Smooth muscle cell (in vitro differentiated cells): ENCODE data around the gene MCAT. TPM values are rescaled to one million over a fixed set of nuclear protein-coding genes. Genes with fewer than 3 reads are reported as not detected.

Experiments used
- DNase-seq: peaks from one replicate; lab custom pipeline; 2025; ENCODE audit not compliant: unreplicated experiment; lab: John Stamatoyannopoulos, UW
- H2AFZ ChIP-seq: fragments of 200-600 bp; sonication (generic); 2 replicates; pipeline ENCODE4 v1.6.0; 2016; ENCODE audit warnings: antibody characterized with exemption, low read depth, mild to moderate bottlenecking
- H3F3A ChIP-seq: fragments of 200-600 bp; sonication (generic); 2 replicates; pipeline ENCODE4 v1.6.0; 2017; ENCODE audit warnings: antibody characterized with exemption, low read depth
- H3K27ac ChIP-seq: fragments of 200-600 bp; sonication (generic); 2 replicates; pipeline ENCODE4 v1.5.1; 2016; ENCODE audit warnings: low read depth, mild to moderate bottlenecking
- H3K27me3 ChIP-seq: fragments of 200-600 bp; sonication (generic); 2 replicates; pipeline ENCODE4 v1.6.1; 2016; ENCODE audit warnings: low read depth, mild to moderate bottlenecking
- H3K36me3 ChIP-seq: fragments of 200-600 bp; sonication (generic); 2 replicates; pipeline ENCODE4 v1.5.1; 2016; ENCODE audit warnings: low read depth
- H3K4me1 ChIP-seq: fragments of 200-600 bp; sonication (generic); 2 replicates; pipeline ENCODE4 v1.5.1; 2016; ENCODE audit warnings: low read depth
- H3K4me2 ChIP-seq: fragments of 200-600 bp; sonication (generic); 2 replicates; pipeline ENCODE4 v1.6.0; 2016; ENCODE audit warnings: mild to moderate bottlenecking
- H3K4me3 ChIP-seq: fragments of 200-600 bp; sonication (generic); 2 replicates; pipeline ENCODE4 v1.5.1; 2016; ENCODE audit warnings: mild to moderate bottlenecking
- H3K79me2 ChIP-seq: fragments of 200-600 bp; sonication (generic); 2 replicates; pipeline ENCODE4 v1.6.0; 2016; ENCODE audit warnings: low read depth, mild to moderate bottlenecking
- H3K9ac ChIP-seq: fragments of 200-600 bp; sonication (generic); 2 replicates; pipeline ENCODE4 v1.6.0; 2016; ENCODE audit warnings: low read depth
- H3K9me3 ChIP-seq: fragments of 200-600 bp; sonication (generic); replicated peaks from 2 replicates; pipeline ENCODE4 v1.5.1; 2016; ENCODE audit warnings: low read depth
- H4K20me1 ChIP-seq: fragments of 200-600 bp; sonication (generic); 2 replicates; pipeline ENCODE4 v1.6.0; 2016; ENCODE audit warnings: low read depth
- WGBS: methylation state at CpG from one replicate; pipeline ENCODE4 v1.1.7; 2016; ENCODE audit warnings: low lambda C conversion rate; 5-methylcytosine and 5-hydroxymethylcytosine counted together
- polyA plus RNA-seq: library from polyadenylated mRNA; unstranded; fragments of >200 nt; fragmentation: Nextera tagmentation; extraction: Ambion mirVana; gene quantifications from 2 replicates; pipeline ENCODE4 v1.2.1, GENCODE V29; 2016
- total RNA-seq: library from RNA; depleted of rRNA; stranded (reverse); fragments of >200 nt; gene quantifications from 2 replicates; pipeline ENCODE4 v1.2.3, GENCODE V29; 2014
- TF ChIP-seq, protein P1 (sequence below): fragments of 200-600 bp; sonication (generic); IDR thresholded peaks from 2 replicates; pipeline ENCODE4 v1.5.1; 2017; ENCODE audit warnings: borderline replicate concordance, mild to moderate bottlenecking, antibody characterized with exemption; ENCODE audit not compliant: insufficient read depth, poor library complexity, severe bottlenecking

Gene MCAT
- total and polyA plus RNA-seq, 2 experiments from 2014 or later: 9.3 to 16.1 TPM

DNA sequence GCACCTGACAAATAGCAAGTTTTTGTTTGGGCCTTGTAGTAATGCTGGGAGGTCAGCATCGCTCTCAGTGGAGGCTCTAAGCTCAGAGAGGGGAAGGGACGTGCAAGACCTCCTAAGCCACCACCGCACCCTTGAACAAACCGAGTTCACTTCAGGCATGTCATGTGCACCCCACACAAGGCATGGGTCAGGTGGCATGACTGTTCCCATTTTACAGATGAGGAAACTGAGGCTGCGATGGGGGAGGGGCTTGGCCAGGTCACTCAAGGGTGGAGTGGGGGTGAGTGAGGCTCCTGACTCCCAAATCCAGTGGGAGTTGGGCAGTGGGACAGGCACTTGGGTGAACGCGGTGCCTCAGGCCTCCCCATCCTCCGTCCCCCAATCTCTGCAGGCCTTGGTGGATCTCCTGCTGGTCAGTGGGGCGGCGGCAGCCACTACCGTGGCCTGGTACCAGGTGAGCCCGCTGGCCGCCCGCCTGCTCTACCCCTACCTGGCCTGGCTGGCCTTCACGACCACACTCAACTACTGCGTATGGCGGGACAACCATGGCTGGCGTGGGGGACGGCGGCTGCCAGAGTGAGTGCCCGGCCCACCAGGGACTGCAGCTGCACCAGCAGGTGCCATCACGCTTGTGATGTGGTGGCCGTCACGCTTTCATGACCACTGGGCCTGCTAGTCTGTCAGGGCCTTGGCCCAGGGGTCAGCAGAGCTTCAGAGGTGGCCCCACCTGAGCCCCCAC is 19.4 kb upstream of the MCAT start:
- DNase-seq: no peak
- Histone ChIP-seq H3K79me2 (no peaks in the 10 kb centered on the region), H3K36me3 (no peaks in the 10 kb centered on the region), H3K27ac (no peak overlapping the region), H3F3A (no peaks in the 10 kb centered on the region), H3K27me3 (no peaks in the 10 kb centered on the region), H2AFZ (no peak overlapping the region), H4K20me1 (peaks cover 35% of the 10 kb centered on the region), H3K9ac (no peak overlapping the region), H3K4me1 (no peaks in the 10 kb centered on the region), H3K9me3 (no peaks in the 10 kb centered on the region), H3K4me3 (no peak overlapping the region), H3K4me2 (no peak overlapping the region)
- 95% methylated on average over 24 of the region's 24 CpGs for WGBS
- TF ChIP-seq, protein P1, sequence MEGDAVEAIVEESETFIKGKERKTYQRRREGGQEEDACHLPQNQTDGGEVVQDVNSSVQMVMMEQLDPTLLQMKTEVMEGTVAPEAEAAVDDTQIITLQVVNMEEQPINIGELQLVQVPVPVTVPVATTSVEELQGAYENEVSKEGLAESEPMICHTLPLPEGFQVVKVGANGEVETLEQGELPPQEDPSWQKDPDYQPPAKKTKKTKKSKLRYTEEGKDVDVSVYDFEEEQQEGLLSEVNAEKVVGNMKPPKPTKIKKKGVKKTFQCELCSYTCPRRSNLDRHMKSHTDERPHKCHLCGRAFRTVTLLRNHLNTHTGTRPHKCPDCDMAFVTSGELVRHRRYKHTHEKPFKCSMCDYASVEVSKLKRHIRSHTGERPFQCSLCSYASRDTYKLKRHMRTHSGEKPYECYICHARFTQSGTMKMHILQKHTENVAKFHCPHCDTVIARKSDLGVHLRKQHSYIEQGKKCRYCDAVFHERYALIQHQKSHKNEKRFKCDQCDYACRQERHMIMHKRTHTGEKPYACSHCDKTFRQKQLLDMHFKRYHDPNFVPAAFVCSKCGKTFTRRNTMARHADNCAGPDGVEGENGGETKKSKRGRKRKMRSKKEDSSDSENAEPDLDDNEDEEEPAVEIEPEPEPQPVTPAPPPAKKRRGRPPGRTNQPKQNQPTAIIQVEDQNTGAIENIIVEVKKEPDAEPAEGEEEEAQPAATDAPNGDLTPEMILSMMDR: no peak

DNA sequence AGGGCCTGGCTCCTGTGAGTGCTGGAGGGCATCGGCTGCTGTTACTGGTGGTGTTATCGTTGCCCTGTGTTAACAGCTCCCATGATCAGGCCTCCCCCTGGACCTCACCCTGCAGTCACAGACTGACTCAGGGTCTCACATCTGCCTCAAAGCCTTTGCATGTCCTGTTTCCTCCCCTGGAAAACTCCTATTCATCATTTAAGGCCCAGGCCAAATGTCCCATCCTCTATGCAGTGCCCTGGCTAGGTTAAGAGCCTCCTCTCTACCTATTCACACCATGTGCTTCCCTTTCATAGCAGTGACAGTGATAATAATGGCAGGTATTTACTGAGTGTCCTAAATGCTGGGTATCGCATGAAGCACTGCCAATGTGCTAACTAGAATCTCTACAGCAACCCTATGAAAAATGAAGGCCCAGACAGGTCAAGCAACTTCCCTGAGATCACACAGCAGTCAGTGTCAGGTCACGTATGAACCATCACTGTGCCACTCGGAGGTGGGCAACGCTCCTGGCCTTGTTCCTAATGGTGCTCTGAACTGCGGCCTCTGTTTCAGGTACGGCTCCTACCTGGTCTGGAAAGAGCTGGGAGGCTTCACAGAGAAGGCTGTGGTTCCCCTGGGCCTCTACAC is 17.4 kb upstream of the MCAT start:
- TF ChIP-seq, protein P1: no peak
- peaks cover 53% of the 10 kb centered on the region for H4K20me1 ChIP-seq
- H2AFZ ChIP-seq: no peak overlapping the region
- WGBS: 96% methylated on average over 8 of the region's 8 CpGs
- H3K4me1 ChIP-seq: no peaks in the 10 kb centered on the region
- DNase-seq: no peak
- no peak overlapping the region for H3K9ac ChIP-seq
- H3K4me3 ChIP-seq: no peak overlapping the region
- H3K9me3 ChIP-seq: no peaks in the 10 kb centered on the region
- no peak overlapping the region for H3K4me2 ChIP-seq
- no peaks in the 10 kb centered on the region for H3K36me3 ChIP-seq
- H3F3A ChIP-seq: no peaks in the 10 kb centered on the region
- H3K79me2 ChIP-seq: no peaks in the 10 kb centered on the region
- H3K27ac ChIP-seq: no peak overlapping the region
- no peaks in the 10 kb centered on the region for H3K27me3 ChIP-seq

DNA sequence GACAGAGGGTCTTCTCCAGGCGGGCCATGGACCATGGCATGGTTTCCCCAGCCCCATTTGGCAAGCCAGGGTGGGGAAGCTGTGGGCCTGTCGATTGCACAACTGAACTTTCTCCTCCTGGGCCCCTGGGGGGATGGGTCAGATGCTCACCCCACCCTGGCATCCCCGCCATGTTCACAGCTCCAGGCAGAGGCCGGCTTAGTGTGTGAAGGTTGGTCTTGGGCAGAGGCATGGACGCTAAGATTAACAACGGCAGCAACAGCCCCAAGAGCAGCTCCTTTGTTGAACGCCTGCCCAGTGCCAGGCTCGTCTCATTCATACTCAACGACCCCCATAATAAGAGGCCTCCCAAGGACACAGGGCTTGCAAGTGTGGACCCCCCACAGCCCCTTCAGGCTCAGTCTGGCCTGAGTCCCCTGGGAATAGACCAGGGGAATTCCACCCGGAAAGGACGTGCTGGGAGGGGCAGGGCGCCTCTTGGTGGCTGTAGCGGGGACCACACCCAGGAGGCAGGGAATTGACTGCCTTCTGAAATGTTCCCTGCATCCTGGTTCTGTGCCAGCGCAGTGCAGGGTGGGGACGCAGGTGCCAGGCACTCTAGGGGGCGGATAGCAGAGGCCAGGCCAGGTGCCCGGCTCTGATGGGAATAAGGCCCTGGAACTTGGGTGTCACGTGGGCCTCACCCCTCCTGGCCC is 16.4 kb upstream of the MCAT start:
- Histone ChIP-seq H2AFZ (no peak overlapping the region), H3K27me3 (no peaks in the 10 kb centered on the region), H3K79me2 (peaks cover 2% of the 10 kb centered on the region), H3K4me3 (no peak overlapping the region), H3K9me3 (no peaks in the 10 kb centered on the region), H3F3A (no peaks in the 10 kb centered on the region), H3K9ac (no peak overlapping the region), H3K4me2 (no peak overlapping the region), H4K20me1 (peaks cover 63% of the 10 kb centered on the region), H3K4me1 (no peaks in the 10 kb centered on the region), H3K36me3 (no peaks in the 10 kb centered on the region), H3K27ac (no peak overlapping the region)
- WGBS: 91% methylated on average over 17 of the region's 18 CpGs
- DNase-seq: no peak
- TF ChIP-seq, protein P1: no peak
